Lower leg skin (tissue), 3 donors: ENCODE measurements around the gene CHST15.

ENCODE experiments used
- CTCF ChIP-seq, 3 donors: fragments of 450-650 bp; IDR thresholded peaks; one replicate each; pipeline ENCODE4 v1.5.1; 2016; ENCODE audit warnings: antibody characterized with exemption in 3 of 3, mild to moderate bottlenecking in 3 of 3, moderate library complexity in 2 of 3
- POLR2A ChIP-seq, 2 donors: fragments of 450-650 bp; IDR thresholded peaks; one replicate each; pipeline ENCODE4 v1.6.1; 2016 to 2017; ENCODE audit warnings: antibody characterized with exemption in 2 of 2, mild to moderate bottlenecking in 1 of 2, moderate library complexity in 1 of 2

- TF ChIP-seq CTCF (IDR thresholded peaks at IDR 0.05) (no peak), POLR2A (IDR thresholded peaks at IDR 0.05) (no peak)
Observed at GRCh38 chr10:124092860-124093773, at the start of gene CHST15.
